ENCODE data around the gene PRSS8.

GRCh38 chr16:31111881-31112466, 23.6 kb downstream of the PRSS8 start:
- TF ChIP-seq CTCF (conservative IDR thresholded peaks at IDR 0.05 in 1 of 2, IDR thresholded peaks at IDR 0.05 in 1 of 2; ENCODE audit: low read depth in 1 of 2, low read length in 2 of 2) (no peak), EZH2 (IDR thresholded peaks at IDR 0.05; ENCODE audit: low read length, missing control alignments) (no peak)

Measured in fibroblast of lung (primary cell).